ENCODE results near the gene SASH1. TPM values are rescaled to one million over a fixed set of nuclear protein-coding genes. Genes with fewer than 3 reads are reported as not detected.

Gene SASH1
- total RNA-seq, 1 experiment from 2014 or later, result 27.4 TPM

DNA sequence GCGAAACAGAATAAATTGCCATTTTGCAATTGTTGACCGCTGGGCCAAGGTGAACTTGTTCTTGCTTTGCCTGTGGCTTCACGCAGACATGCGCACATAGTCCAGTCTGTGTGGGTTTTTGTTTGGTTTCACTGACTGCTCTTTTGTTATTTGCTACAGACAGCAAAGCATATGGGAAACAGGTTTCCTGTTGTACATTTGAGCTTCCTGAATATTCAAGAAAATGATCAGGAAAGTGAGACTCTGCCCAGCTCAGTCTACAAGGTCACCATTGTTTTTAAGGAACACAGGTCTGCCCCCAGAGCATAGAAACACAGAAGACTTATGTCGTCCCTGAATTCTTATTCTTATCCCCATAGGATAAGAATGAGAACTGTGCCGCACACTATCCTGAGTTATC lies 55.6 kb downstream of the SASH1 start:
- Mint-ChIP-seq H3K36me3 (peaks cover 3% of the 10 kb centered on the region), H3K9me3 (no peaks in the 10 kb centered on the region), H3K4me1 (peaks cover 26% of the 10 kb centered on the region), H3K4me3 (no peak overlapping the region), H3K27ac (no peak overlapping the region), H3K27me3 (ENCODE audit: low read depth) (no peaks in the 10 kb centered on the region)
- POLR2A ChIA-PET, result no interaction called here
- CTCF ChIA-PET, result no interaction called here
- ATAC-seq, result no peak
- no peak for DNase-seq (ENCODE audit: low spot score)
- TF ChIP-seq, protein P1, sequence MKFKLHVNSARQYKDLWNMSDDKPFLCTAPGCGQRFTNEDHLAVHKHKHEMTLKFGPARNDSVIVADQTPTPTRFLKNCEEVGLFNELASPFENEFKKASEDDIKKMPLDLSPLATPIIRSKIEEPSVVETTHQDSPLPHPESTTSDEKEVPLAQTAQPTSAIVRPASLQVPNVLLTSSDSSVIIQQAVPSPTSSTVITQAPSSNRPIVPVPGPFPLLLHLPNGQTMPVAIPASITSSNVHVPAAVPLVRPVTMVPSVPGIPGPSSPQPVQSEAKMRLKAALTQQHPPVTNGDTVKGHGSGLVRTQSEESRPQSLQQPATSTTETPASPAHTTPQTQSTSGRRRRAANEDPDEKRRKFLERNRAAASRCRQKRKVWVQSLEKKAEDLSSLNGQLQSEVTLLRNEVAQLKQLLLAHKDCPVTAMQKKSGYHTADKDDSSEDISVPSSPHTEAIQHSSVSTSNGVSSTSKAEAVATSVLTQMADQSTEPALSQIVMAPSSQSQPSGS (CRISPR knock-in tag; IDR thresholded peaks at IDR 0.05; ENCODE audit: borderline replicate concordance, low read depth), result no peak
- TF ChIP-seq ZNF263 (CRISPR knock-in tag; IDR thresholded peaks at IDR 0.05; ENCODE audit: low read depth) (no peak), KAT7 (CRISPR knock-in tag; IDR thresholded peaks at IDR 0.05; ENCODE audit: borderline replicate concordance) (no peak), TEAD4 (CRISPR knock-in tag; IDR thresholded peaks at IDR 0.05) (no peak), MYBL2 (CRISPR knock-in tag; IDR thresholded peaks at IDR 0.05) (no peak), MXD4 (CRISPR knock-in tag; IDR thresholded peaks at IDR 0.05; ENCODE audit: borderline replicate concordance) (no peak), ZNF219 (CRISPR knock-in tag; IDR thresholded peaks at IDR 0.05; ENCODE audit: borderline replicate concordance) (no peak), HMGA2 (CRISPR knock-in tag; IDR thresholded peaks at IDR 0.05) (no peak), GABPB1 (CRISPR knock-in tag; IDR thresholded peaks at IDR 0.05) (no peak), NR3C1 (CRISPR knock-in tag; conservative IDR thresholded peaks at IDR 0.05; ENCODE audit: low read depth) (no peak), SMAD3 (CRISPR knock-in tag; IDR thresholded peaks at IDR 0.05; ENCODE audit: borderline replicate concordance) (no peak), CREM (CRISPR knock-in tag; IDR thresholded peaks at IDR 0.05) (no peak), ETV6 (CRISPR knock-in tag; IDR thresholded peaks at IDR 0.05) (no peak), ZNF671 (CRISPR knock-in tag; IDR thresholded peaks at IDR 0.05) (no peak)
- TF ChIP-seq, protein P2, sequence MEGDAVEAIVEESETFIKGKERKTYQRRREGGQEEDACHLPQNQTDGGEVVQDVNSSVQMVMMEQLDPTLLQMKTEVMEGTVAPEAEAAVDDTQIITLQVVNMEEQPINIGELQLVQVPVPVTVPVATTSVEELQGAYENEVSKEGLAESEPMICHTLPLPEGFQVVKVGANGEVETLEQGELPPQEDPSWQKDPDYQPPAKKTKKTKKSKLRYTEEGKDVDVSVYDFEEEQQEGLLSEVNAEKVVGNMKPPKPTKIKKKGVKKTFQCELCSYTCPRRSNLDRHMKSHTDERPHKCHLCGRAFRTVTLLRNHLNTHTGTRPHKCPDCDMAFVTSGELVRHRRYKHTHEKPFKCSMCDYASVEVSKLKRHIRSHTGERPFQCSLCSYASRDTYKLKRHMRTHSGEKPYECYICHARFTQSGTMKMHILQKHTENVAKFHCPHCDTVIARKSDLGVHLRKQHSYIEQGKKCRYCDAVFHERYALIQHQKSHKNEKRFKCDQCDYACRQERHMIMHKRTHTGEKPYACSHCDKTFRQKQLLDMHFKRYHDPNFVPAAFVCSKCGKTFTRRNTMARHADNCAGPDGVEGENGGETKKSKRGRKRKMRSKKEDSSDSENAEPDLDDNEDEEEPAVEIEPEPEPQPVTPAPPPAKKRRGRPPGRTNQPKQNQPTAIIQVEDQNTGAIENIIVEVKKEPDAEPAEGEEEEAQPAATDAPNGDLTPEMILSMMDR (IDR thresholded peaks at IDR 0.05), result no peak
- TF ChIP-seq, protein P3, sequence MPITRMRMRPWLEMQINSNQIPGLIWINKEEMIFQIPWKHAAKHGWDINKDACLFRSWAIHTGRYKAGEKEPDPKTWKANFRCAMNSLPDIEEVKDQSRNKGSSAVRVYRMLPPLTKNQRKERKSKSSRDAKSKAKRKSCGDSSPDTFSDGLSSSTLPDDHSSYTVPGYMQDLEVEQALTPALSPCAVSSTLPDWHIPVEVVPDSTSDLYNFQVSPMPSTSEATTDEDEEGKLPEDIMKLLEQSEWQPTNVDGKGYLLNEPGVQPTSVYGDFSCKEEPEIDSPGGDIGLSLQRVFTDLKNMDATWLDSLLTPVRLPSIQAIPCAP (CRISPR knock-in tag; IDR thresholded peaks at IDR 0.05), result no peak
- TF ChIP-seq, protein P4, sequence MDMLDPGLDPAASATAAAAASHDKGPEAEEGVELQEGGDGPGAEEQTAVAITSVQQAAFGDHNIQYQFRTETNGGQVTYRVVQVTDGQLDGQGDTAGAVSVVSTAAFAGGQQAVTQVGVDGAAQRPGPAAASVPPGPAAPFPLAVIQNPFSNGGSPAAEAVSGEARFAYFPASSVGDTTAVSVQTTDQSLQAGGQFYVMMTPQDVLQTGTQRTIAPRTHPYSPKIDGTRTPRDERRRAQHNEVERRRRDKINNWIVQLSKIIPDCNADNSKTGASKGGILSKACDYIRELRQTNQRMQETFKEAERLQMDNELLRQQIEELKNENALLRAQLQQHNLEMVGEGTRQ (CRISPR knock-in tag; IDR thresholded peaks at IDR 0.05), result no peak
- TF ChIP-seq, protein P5, sequence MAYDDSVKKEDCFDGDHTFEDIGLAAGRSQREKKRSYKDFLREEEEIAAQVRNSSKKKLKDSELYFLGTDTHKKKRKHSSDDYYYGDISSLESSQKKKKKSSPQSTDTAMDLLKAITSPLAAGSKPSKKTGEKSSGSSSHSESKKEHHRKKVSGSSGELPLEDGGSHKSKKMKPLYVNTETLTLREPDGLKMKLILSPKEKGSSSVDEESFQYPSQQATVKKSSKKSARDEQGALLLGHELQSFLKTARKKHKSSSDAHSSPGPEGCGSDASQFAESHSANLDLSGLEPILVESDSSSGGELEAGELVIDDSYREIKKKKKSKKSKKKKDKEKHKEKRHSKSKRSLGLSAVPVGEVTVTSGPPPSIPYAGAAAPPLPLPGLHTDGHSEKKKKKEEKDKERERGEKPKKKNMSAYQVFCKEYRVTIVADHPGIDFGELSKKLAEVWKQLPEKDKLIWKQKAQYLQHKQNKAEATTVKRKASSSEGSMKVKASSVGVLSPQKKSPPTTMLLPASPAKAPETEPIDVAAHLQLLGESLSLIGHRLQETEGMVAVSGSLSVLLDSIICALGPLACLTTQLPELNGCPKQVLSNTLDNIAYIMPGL (CRISPR knock-in tag; IDR thresholded peaks at IDR 0.05), result no peak

DNA sequence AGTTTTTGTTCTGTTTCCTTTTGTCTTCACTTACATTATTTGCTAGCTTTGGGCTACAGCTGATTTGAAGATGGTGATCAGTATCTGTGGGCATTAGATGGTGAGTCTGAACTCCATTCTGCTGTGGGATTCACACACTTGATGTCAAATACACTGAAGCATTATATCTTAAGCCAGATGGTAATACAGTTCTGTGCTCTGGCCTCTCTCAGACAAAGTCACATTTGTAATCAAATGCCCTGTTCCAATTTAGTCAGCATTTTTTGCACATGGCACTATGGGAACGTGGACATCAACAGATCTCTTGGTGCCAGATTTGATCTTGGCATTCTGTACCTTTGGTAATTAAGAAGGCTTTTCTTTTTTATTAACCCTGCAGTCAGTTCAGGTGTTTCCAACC lies 56.0 kb downstream of the SASH1 start:
- Mint-ChIP-seq H3K27ac (no peak overlapping the region; the same call in 1 of the 2 replicates), H3K4me3 (no peak overlapping the region), H3K4me1 (peaks cover 28% of the 10 kb centered on the region), H3K9me3 (no peaks in the 10 kb centered on the region), H3K27me3 (ENCODE audit: low read depth) (no peaks in the 10 kb centered on the region), H3K36me3 (peaks cover 3% of the 10 kb centered on the region)
- ChIA-PET CTCF (no interaction called here), POLR2A (interaction anchor here (0.6 to 0.7 kb wide), 2 partner anchors 84 to 1447 kb away, joined by 3 to 6 read pairs; no protein-coding TSS in a partner anchor)
- no peak for TF ChIP-seq ETV6 (CRISPR knock-in tag; IDR thresholded peaks at IDR 0.05)
- no peak for TF ChIP-seq RORB (CRISPR knock-in tag; IDR thresholded peaks at IDR 0.05)
- TF ChIP-seq GABPB1 (CRISPR knock-in tag; IDR thresholded peaks at IDR 0.05), result no peak
- TF ChIP-seq JAZF1 (CRISPR knock-in tag; IDR thresholded peaks at IDR 0.05), result no peak
- ATAC-seq, result no peak
- no peak for DNase-seq (ENCODE audit: low spot score)

Measured in WTC11 (cell line).